Kasumi-1 (cell line): ENCODE measurements around the gene GPR158.
"Not testable (repeated sequence)": the region's sequence is repeated elsewhere in the genome, so short reads cannot be mapped to it uniquely, and the experiment has no call there.

Experiments
- DNase-seq, 2 experiments: peaks; one replicate each; lab custom pipeline; 2025; lab: John Stamatoyannopoulos, UW

The GPR158 gene

DNA sequence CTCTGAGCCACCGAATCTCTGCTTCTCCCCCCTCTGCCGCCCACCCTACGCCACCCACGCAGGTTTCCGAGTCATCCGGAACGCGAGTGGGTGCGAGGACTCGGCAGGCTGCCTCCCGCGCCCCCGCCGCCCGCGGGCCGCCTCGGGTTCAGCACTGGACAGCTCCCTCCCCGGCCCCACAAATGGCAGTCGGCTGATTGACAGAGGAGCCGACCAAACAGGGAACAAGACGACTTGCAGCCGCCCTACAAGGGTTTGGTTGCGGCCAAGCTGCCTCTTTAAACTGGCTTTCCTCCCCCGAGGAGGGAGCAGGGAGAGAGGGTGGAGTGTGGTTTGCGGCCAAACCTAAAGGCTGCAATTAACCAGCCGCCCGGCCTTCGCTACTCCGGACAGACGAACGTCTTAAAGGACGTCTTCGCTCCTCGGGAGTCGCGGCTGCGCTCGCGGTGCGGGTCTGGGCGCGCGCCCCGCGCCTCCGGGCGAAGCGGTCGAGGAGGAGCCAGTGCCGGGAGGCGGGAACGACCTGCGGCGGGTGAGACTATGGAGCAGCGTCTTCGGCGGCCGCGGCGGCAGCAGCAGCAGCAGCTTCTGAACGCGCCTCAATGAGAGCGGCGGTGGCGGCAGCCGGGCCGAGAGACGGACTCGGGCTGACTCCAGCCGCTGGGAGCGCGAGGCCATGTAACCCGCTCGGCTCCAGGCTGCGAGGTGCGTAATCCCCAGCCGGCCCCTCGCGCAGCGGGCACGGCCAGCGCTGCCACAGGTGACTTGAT is at the start of gene GPR158:
GPR158 (plus strand) TSS at position 541 of the 770 bp plus-strand sequence. CDS start 420 bp downstream, outside the sequence.
- no peak for DNase-seq

GRCh38 chr10:25125201-25125611 is 49.6 kb upstream of the GPR158 start:
- DNase-seq = no peak

GRCh38 chr10:25129592-25129991 is 45.2 kb upstream of the GPR158 start:
- no peak for DNase-seq

- no peak for DNase-seq
Observed at GRCh38 chr10:25130906-25131305, 43.9 kb upstream of the GPR158 start.

- peak in 1 of 2 experiments; percentile 21 for DNase-seq
Observed at GRCh38 chr10:25142116-25142864, 32.5 kb upstream of the GPR158 start.

DNA sequence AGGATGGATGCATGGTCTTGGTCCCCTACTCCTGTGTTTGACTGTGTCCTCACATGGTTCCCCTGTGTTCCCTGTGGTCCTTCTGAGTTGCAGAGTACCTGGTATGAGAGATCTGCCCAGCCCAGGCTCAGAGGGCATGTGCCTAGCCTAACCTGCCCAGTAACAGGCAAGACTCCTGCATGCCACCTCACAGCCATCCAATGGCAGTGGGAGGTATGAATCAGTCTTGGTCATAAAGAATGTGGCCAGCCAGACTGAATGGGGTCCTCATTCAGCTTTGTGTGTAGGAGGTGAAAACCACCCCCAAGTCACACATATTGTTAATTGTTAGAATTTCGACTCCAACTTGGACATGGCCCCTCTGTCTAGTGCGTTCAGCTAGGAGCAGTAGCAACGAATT is 17.2 kb upstream of the GPR158 start:
- DNase-seq = no peak

GRCh38 chr10:25159591-25159990 is 15.2 kb upstream of the GPR158 start:
- no peak for DNase-seq

DNA sequence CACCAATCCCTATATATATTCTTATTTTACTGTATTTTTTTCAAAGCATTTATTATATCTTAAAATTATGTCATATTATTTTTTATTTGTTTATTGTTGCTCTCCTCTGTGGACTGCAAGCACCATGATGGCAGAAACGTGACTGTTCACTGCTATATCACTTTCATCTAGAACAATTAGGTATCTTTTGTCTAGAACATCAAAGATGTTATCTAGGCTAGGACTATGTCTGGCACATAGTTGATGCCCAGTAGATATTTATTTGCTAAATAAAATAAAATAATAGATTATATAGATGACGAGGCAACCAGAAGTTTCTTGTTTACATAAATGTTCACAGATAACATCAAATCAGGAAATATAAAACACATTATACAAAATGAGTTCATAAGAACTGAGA is 12.4 kb upstream of the GPR158 start:
- no peak for DNase-seq

- not testable (repeated sequence) for DNase-seq
Observed at GRCh38 chr10:25163464-25163863, 11.3 kb upstream of the GPR158 start.

DNA sequence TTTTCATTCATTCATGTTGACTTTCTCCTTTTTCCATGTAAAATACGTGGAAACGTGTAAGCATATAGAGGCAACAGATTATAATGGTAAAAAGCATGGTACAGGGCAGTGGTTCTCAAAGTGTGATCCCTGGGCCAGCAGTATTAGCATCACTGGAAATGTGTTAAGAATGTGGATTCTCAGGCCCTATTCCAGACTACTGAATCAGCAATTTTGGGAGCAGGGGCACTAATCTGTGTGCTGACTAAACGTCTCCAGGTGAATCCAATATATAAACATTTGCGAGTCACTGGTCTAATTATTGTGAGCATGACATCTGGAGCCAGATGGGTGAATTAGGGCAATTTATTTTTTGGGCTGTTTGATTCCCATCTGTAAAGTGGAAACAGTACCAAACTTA is 5.1 kb upstream of the GPR158 start:
- DNase-seq = no peak

DNA sequence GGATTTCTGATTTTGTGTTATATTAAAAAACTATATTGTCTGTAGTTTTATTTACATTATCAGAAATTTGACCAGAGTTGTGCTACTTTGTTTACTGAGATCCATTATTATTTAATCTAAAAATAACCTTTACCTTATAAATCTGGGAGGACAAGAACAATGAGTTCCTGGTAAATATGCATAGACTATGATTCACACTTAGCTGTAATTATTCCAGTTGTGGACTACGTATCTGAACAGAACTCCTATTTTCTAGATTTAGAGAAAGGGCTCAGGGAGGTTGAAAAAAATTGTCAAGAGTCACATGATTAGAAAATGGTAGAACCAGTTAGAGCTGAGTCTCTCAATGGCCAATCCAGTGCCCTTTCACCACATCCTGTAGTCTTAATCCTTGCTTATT is 4.2 kb upstream of the GPR158 start:
- no peak for DNase-seq

- DNase-seq = no peak
Observed at GRCh38 chr10:25175527-25176420, 973 bp downstream of the GPR158 start.

DNA sequence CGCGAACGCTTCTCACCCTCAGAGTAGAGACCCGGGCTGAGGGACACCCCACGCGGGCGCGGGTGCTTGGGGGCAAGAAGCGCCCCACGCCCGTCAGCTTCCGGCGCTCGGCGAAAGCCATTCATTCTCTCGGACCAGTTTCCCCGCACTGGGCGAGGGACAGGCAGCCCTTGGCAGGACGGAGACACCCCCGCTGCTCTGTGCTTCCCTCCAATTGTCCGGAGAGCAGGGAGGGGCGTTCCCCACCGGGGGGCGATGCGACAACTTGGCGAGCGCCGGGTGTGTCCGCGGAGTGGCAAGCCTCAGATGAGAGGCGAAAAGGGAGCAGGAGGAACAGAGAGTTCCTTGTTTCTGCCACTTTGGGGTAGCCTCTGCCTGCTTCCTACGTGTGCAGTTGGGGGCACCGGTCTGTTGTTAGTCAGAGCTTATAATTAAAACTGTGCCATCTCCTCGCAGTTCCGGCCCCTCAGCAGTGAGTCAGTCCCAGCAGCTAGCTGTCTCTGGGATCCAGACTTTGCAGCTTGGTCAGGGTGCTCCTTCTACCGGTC is 1.7 kb downstream of the GPR158 start:
- DNase-seq = no peak

GRCh38 chr10:25177093-25177753 is 2.4 kb downstream of the GPR158 start:
- no peak for DNase-seq

GRCh38 chr10:25177754-25178135 is 2.9 kb downstream of the GPR158 start:
- no peak for DNase-seq

DNA sequence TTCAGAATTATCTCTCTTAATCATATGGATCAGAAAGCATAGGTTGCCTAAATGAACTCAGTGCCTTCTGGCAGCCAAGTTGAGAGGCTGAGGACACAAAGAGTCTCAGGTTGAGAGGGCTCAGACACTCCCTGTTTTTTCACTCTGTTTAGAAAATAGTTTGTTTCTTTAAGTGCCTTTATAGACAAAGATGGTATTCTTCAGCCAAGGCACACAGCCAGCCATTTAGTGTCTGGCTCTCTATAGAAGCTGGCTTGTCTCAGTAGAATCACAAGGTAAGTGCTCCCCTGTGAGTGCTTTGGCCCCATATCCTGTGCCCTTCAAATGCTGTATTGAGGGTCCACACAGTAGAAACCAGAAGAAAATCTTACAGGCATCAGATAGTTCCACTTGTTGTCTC is 3.6 kb downstream of the GPR158 start:
- no peak for DNase-seq

- no peak for DNase-seq
Observed at GRCh38 chr10:25180801-25181200, 6.0 kb downstream of the GPR158 start.

GRCh38 chr10:25182636-25183035 is 7.8 kb downstream of the GPR158 start:
- DNase-seq = no peak

DNA sequence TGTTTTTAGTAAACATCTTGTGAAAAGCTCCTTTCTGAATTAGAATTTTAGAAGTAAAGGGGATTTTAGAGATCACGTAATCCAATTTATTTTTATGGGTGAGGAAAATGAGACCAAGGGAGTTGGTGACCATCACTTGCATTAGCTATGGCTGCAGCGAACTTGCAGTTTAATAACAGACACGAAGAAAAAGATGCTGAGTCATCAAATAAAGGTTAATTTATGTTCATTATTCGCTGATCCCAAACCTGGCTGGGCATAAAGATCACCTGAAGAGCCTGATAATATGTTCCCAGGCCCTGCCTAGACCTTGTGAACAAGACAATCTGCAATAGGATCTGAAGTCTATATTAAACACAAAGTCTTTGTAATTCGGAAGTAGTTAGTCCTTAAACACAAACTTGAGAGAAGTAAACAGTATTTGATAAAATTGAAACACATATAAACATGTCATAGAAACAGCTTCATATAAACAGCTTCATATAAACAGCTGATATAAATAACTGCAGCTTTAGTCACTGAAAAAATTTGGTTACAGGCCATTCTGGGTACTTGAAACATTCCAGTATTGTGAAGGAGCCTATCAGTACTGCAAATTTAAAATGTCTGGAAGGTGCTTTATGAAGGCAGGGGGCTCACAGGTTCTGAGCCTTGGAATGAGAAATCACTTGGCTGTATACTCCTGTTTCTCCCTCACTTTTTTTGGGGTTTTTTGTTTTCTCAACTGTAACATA is 16.5 kb downstream of the GPR158 start:
- no peak for DNase-seq

- DNase-seq = no peak
Observed at GRCh38 chr10:25198151-25198550, 23.4 kb downstream of the GPR158 start.
